Neural progenitor cell (in vitro differentiated cells): ENCODE measurements around the gene SMURF1. TPM values are rescaled to one million over a fixed set of nuclear protein-coding genes. Genes with fewer than 3 reads are reported as not detected.

Source experiments
- DNase-seq: peaks from one replicate; pipeline ENCODE4 v3.0.0-alpha.2; 2016; ENCODE audit warnings: low spot score
- H2AFZ ChIP-seq: fragments of 200-600 bp; sonication (generic); replicated peaks from 2 replicates; pipeline ENCODE4 v1.6.1; 2016; ENCODE audit warnings: antibody characterized with exemption
- H3F3A ChIP-seq: fragments of 200-600 bp; sonication (generic); 2 replicates; pipeline ENCODE4 v1.6.1; 2016; ENCODE audit warnings: antibody characterized with exemption, low read depth
- H3K27ac ChIP-seq: fragments of 200-600 bp; sonication (generic); 2 replicates; pipeline ENCODE4 v1.5.1; 2016; ENCODE audit warnings: mild to moderate bottlenecking
- H3K27me3 ChIP-seq: fragments of 200-600 bp; sonication (generic); 2 replicates; pipeline ENCODE4 v1.6.1; 2016; ENCODE audit warnings: mild to moderate bottlenecking, moderate library complexity
- H3K36me3 ChIP-seq: fragments of 200-600 bp; sonication (generic); 2 replicates; pipeline ENCODE4 v1.5.1; 2016
- H3K4me1 ChIP-seq: fragments of 200-600 bp; sonication (generic); 2 replicates; pipeline ENCODE4 v1.6.1; 2016; ENCODE audit warnings: mixed run types
- H3K4me2 ChIP-seq: fragments of 200-600 bp; sonication (generic); 2 replicates; pipeline ENCODE4 v1.6.1; 2016
- H3K4me3 ChIP-seq: fragments of 200-600 bp; sonication (generic); 2 replicates; pipeline ENCODE4 v1.5.1; 2016
- H3K79me2 ChIP-seq: fragments of 200-600 bp; sonication (generic); 2 replicates; pipeline ENCODE4 v1.6.1; 2016; ENCODE audit warnings: low read depth
- H3K9ac ChIP-seq: fragments of 200-600 bp; sonication (generic); 2 replicates; pipeline ENCODE4 v1.6.1; 2016
- H3K9me3 ChIP-seq: fragments of 200-600 bp; sonication (generic); 2 replicates; pipeline ENCODE4 v1.5.1; 2016; ENCODE audit warnings: low read depth
- H4K20me1 ChIP-seq: fragments of 200-600 bp; sonication (generic); 2 replicates; pipeline ENCODE4 v1.6.1; 2016; ENCODE audit warnings: low read depth
- H3K27ac Mint-ChIP-seq: 3 replicates; pipeline ENCODE4 v1.8.0; 2021; ENCODE audit warnings: mixed read lengths
- H3K27me3 Mint-ChIP-seq: 2 replicates; pipeline ENCODE4 v1.8.0; 2022; ENCODE audit warnings: low read depth, mild to moderate bottlenecking, inconsistent platforms, moderate library complexity, mixed read lengths; ENCODE audit not compliant: insufficient read depth
- H3K36me3 Mint-ChIP-seq: 3 replicates; pipeline ENCODE4 v1.8.0; 2021; ENCODE audit warnings: mixed read lengths
- H3K4me1 Mint-ChIP-seq: 3 replicates; pipeline ENCODE4 v1.8.0; 2021; ENCODE audit warnings: mixed read lengths
- H3K4me3 Mint-ChIP-seq: 3 replicates; pipeline ENCODE4 v1.8.0; 2021; ENCODE audit warnings: mild to moderate bottlenecking, moderate library complexity, mixed read lengths
- H3K9me3 Mint-ChIP-seq: 3 replicates; pipeline ENCODE4 v1.8.0; 2020; ENCODE audit warnings: mixed read lengths
- EZH2 ChIP-seq: fragments of 200-600 bp; sonication (generic); IDR thresholded peaks from 2 replicates; pipeline ENCODE4 v1.6.1; 2017; ENCODE audit warnings: antibody characterized with exemption, mild to moderate bottlenecking, moderate library complexity
- EZH2phosphoT487 ChIP-seq: fragments of 200-600 bp; sonication (generic); IDR thresholded peaks from 2 replicates; pipeline ENCODE4 v1.6.1; 2017; ENCODE audit warnings: antibody characterized with exemption
- total RNA-seq: library from RNA; depleted of rRNA; stranded (reverse); fragments of >200 nt; gene quantifications from 2 replicates; pipeline ENCODE4 v1.2.3, GENCODE V29; 2015; ENCODE audit warnings: low replicate concordance
- TF ChIP-seq, protein P1 (sequence below): fragments of 200-600 bp; sonication (generic); IDR thresholded peaks from 2 replicates; pipeline ENCODE4 v1.5.1; 2017; ENCODE audit warnings: antibody characterized with exemption, mild to moderate bottlenecking

The SMURF1 gene
- total RNA-seq, 1 donor from 2014 or later, result 31.0 TPM

DNA sequence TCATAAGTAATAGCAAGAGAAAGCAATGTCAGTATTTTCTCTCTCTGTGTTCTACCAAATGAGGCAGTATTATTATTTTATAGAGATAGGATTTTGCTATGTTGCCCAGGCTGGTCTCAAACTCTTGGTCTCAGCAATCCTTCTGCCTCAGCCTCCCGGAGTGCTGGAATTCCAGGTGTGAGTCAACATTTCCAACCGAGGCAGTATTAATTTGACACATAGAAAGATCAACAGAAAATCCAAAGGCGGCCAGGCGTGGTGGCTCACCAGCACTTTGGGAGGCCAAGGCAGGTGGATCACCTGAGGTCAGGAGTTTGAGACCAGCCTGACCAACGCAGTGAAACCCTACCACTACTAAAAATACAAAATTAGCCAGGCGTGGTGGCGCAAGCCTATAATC, 71.8 kb downstream of the SMURF1 start:
- Mint-ChIP-seq H3K4me1 (no peaks in the 10 kb centered on the region), H3K36me3 (no peaks in the 10 kb centered on the region), H3K27me3 (no peaks in the 10 kb centered on the region), H3K4me3 (no peak overlapping the region), H3K27ac (no peak overlapping the region), H3K9me3 (no peaks in the 10 kb centered on the region)
- no peak overlapping the region for H3K4me2 ChIP-seq
- no peaks in the 10 kb centered on the region for H3F3A ChIP-seq
- no peaks in the 10 kb centered on the region for H3K9me3 ChIP-seq
- no peak for DNase-seq
- no peaks in the 10 kb centered on the region for H3K36me3 ChIP-seq
- H2AFZ ChIP-seq, result no peak overlapping the region
- H4K20me1 ChIP-seq, result peaks cover 62% of the 10 kb centered on the region
- no peak for TF ChIP-seq EZH2
- peaks cover 92% of the 10 kb centered on the region for H3K79me2 ChIP-seq
- H3K27me3 ChIP-seq, result no peaks in the 10 kb centered on the region
- H3K9ac ChIP-seq, result no peak overlapping the region
- no peak overlapping the region for H3K4me3 ChIP-seq
- no peak overlapping the region for H3K27ac ChIP-seq
- H3K4me1 ChIP-seq, result no peaks in the 10 kb centered on the region

- H3K27ac Mint-ChIP-seq, result no peak overlapping the region
- Histone ChIP-seq H3F3A (no peaks in the 10 kb centered on the region), H3K79me2 (peaks cover 93% of the 10 kb centered on the region), H3K9ac (no peak overlapping the region), H2AFZ (no peak overlapping the region), H3K4me3 (no peak overlapping the region), H3K4me2 (no peak overlapping the region), H3K27me3 (no peaks in the 10 kb centered on the region), H4K20me1 (peaks cover 60% of the 10 kb centered on the region), H3K4me1 (no peaks in the 10 kb centered on the region), H3K9me3 (no peaks in the 10 kb centered on the region), H3K36me3 (no peaks in the 10 kb centered on the region), H3K27ac (no peak overlapping the region)
- TF ChIP-seq EZH2 (no peak), EZH2phosphoT487 (no peak)
- TF ChIP-seq, protein P1, sequence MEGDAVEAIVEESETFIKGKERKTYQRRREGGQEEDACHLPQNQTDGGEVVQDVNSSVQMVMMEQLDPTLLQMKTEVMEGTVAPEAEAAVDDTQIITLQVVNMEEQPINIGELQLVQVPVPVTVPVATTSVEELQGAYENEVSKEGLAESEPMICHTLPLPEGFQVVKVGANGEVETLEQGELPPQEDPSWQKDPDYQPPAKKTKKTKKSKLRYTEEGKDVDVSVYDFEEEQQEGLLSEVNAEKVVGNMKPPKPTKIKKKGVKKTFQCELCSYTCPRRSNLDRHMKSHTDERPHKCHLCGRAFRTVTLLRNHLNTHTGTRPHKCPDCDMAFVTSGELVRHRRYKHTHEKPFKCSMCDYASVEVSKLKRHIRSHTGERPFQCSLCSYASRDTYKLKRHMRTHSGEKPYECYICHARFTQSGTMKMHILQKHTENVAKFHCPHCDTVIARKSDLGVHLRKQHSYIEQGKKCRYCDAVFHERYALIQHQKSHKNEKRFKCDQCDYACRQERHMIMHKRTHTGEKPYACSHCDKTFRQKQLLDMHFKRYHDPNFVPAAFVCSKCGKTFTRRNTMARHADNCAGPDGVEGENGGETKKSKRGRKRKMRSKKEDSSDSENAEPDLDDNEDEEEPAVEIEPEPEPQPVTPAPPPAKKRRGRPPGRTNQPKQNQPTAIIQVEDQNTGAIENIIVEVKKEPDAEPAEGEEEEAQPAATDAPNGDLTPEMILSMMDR, result no peak
- H3K4me1 Mint-ChIP-seq, result no peaks in the 10 kb centered on the region
- no peaks in the 10 kb centered on the region for H3K9me3 Mint-ChIP-seq
- H3K27me3 Mint-ChIP-seq, result no peaks in the 10 kb centered on the region
- H3K36me3 Mint-ChIP-seq, result no peaks in the 10 kb centered on the region
- no peak for DNase-seq
- no peak overlapping the region for H3K4me3 Mint-ChIP-seq
These were observed 73.5 kb downstream of the SMURF1 start for GRCh38 chr7:99070361-99070760.

DNA sequence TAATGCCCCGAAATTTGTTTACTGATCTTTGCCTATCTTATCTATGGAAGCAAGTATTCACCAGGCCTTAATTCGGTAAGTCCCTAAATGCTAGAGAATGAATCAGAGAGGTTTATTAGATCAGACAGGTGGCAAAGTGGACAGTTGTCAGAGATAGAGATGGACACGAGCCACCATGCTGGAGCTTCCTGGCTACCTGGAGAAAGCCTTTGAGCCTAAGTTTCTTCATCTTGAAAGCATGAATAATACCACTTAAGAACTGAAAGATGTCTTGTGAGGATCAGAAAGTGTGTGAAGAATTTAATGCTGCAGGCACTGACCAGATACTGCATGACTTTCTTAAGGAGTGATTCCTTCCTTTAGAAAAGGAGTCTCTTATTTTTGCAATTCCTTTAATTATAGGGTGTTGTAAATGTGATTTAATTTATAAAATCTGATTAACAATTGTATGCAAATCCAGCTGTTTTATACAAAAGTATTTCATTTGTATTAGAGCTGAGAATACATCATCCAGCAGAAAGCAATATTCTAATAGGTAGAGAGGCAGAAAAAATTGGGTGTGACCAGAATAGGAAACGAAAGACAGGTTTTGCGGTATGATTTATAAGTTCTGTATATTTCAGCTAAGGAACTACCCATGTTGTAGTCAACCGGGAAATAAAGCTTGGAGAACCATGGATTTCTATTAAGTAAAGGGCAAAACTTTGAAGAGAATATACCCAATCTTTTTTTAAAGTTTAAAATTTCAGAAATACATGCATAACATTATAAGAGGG, 82.7 kb downstream of the SMURF1 start:
- Mint-ChIP-seq H3K27ac (no peak overlapping the region), H3K36me3 (peaks cover 12% of the 10 kb centered on the region), H3K4me3 (no peak overlapping the region), H3K9me3 (no peaks in the 10 kb centered on the region), H3K27me3 (peaks cover 3% of the 10 kb centered on the region), H3K4me1 (no peaks in the 10 kb centered on the region)
- H3K4me2 ChIP-seq, result no peak overlapping the region
- no peak overlapping the region for H3K9ac ChIP-seq
- no peak overlapping the region for H3K4me3 ChIP-seq
- no peaks in the 10 kb centered on the region for H3K27me3 ChIP-seq
- no peak overlapping the region for H3K27ac ChIP-seq
- H2AFZ ChIP-seq, result no peak overlapping the region
- H3K4me1 ChIP-seq, result no peaks in the 10 kb centered on the region
- H4K20me1 ChIP-seq, result peaks cover 17% of the 10 kb centered on the region
- no peaks in the 10 kb centered on the region for H3F3A ChIP-seq
- DNase-seq, result no peak
- H3K36me3 ChIP-seq, result no peaks in the 10 kb centered on the region
- H3K9me3 ChIP-seq, result no peaks in the 10 kb centered on the region
- H3K79me2 ChIP-seq, result peaks cover 38% of the 10 kb centered on the region
- no peak for TF ChIP-seq EZH2phosphoT487
- TF ChIP-seq, protein P1, result no peak
- no peak for TF ChIP-seq EZH2

GRCh38 chr7:99054781-99055180, 89.1 kb downstream of the SMURF1 start:
- no peak overlapping the region for H3K4me3 Mint-ChIP-seq

More at GRCh38 chr7:99054781-99055180, 89.1 kb downstream of the SMURF1 start:
- Histone ChIP-seq H3K9me3 (no peaks in the 10 kb centered on the region), H3K9ac (no peak overlapping the region), H4K20me1 (no peaks in the 10 kb centered on the region), H2AFZ (no peak overlapping the region), H3K4me1 (no peaks in the 10 kb centered on the region), H3K4me2 (no peak overlapping the region), H3K36me3 (peaks cover 5% of the 10 kb centered on the region), H3K79me2 (no peaks in the 10 kb centered on the region), H3K27me3 (no peaks in the 10 kb centered on the region), H3F3A (no peaks in the 10 kb centered on the region), H3K27ac (no peak overlapping the region), H3K4me3 (no peak overlapping the region)
- no peaks in the 10 kb centered on the region for H3K4me1 Mint-ChIP-seq
- TF ChIP-seq, protein P1, result no peak
- TF ChIP-seq EZH2phosphoT487, result no peak
- TF ChIP-seq EZH2, result no peak
- peaks cover 31% of the 10 kb centered on the region for H3K36me3 Mint-ChIP-seq
- H3K27ac Mint-ChIP-seq, result no peak overlapping the region
- DNase-seq, result no peak
- no peaks in the 10 kb centered on the region for H3K9me3 Mint-ChIP-seq
- peaks cover 3% of the 10 kb centered on the region for H3K27me3 Mint-ChIP-seq
